HepG2 (cell line): ENCODE results near the gene CTNNBL1. TPM values are rescaled to one million over a fixed set of nuclear protein-coding genes. Genes with fewer than 3 reads are reported as not detected.

Experiments
- ARID2 ChIP-seq: sonication (generic); formaldehyde crosslinking; IDR thresholded peaks from 2 replicates; pipeline ENCODE4 v1.8.1; 2022; ENCODE audit warnings: mild to moderate bottlenecking, missing genetic modification reagents, borderline replicate concordance
- ATF1 ChIP-seq: IDR thresholded peaks from 2 replicates; pipeline ENCODE4 v1.6.1; 2016; ENCODE audit warnings: mild to moderate bottlenecking, control low read depth
- CBX1 ChIP-seq: IDR thresholded peaks from one replicate; pipeline ENCODE4 v1.6.1; 2016; ENCODE audit warnings: antibody characterized with exemption, low read depth
- DNMT1 ChIP-seq: sonication (generic); formaldehyde crosslinking; IDR thresholded peaks from 2 replicates; pipeline ENCODE4 v1.5.1; 2020; ENCODE audit warnings: mild to moderate bottlenecking, missing genetic modification reagents
- ETV6 ChIP-seq: sonication (generic); formaldehyde crosslinking; conservative IDR thresholded peaks from 2 replicates; pipeline ENCODE4 v1.4.0; 2020; ENCODE audit warnings: missing genetic modification reagents
- GATAD1 ChIP-seq: IDR thresholded peaks from 2 replicates; pipeline ENCODE4 v1.6.1; 2016; ENCODE audit warnings: missing genetic modification reagents, missing compliant biosample characterization
- KDM4B ChIP-seq: sonication (generic); formaldehyde crosslinking; IDR thresholded peaks from 2 replicates; pipeline ENCODE4 v1.4.0; 2020; ENCODE audit warnings: missing genetic modification reagents
- KLF6 ChIP-seq: IDR thresholded peaks from 2 replicates; pipeline ENCODE4 v1.8.0; 2016; ENCODE audit warnings: missing biosample characterization, missing genetic modification reagents
- MIXL1 ChIP-seq: IDR thresholded peaks from 2 replicates; pipeline ENCODE4 v1.6.1; 2016
- NAIF1 ChIP-seq: sonication (generic); formaldehyde crosslinking; IDR thresholded peaks from 2 replicates; pipeline ENCODE4 v1.5.0; 2020; ENCODE audit warnings: mild to moderate bottlenecking, missing genetic modification reagents, borderline replicate concordance
- NCOA5 ChIP-seq: sonication (generic); formaldehyde crosslinking; IDR thresholded peaks from 2 replicates; pipeline ENCODE4 v1.4.0; 2020; ENCODE audit warnings: missing genetic modification reagents
- PAX8 ChIP-seq: sonication (generic); formaldehyde crosslinking; IDR thresholded peaks from 2 replicates; pipeline ENCODE4 v1.8.0; 2022; ENCODE audit warnings: mild to moderate bottlenecking, missing genetic modification reagents, borderline replicate concordance
- PHB2 ChIP-seq: fragments of 450-650 bp; IDR thresholded peaks from 2 replicates; pipeline ENCODE4 v1.6.1; 2018; ENCODE audit not compliant: partially characterized antibody
- RARA ChIP-seq: IDR thresholded peaks from 2 replicates; pipeline ENCODE4 v1.6.1; 2016; ENCODE audit warnings: missing genetic modification reagents, missing compliant biosample characterization
- RBM39 ChIP-seq: fragments of 200-400 bp; formaldehyde crosslinking; IDR thresholded peaks from one replicate; pipeline ENCODE4 v1.6.1; 2018; ENCODE audit warnings: antibody characterized with exemption, mild to moderate bottlenecking, low read depth, low read length; ENCODE audit not compliant: poor library complexity, severe bottlenecking
- SIN3A ChIP-seq: IDR thresholded peaks from 2 replicates; pipeline ENCODE4 v1.6.1; 2011; ENCODE audit warnings: low read depth, mild to moderate bottlenecking, control low read depth, low read length, borderline replicate concordance
- SIX1 ChIP-seq: sonication (generic); formaldehyde crosslinking; IDR thresholded peaks from 2 replicates; pipeline ENCODE4 v1.4.0; 2020; ENCODE audit warnings: missing genetic modification reagents, borderline replicate concordance
- ZKSCAN5 ChIP-seq: sonication (generic); formaldehyde crosslinking; IDR thresholded peaks from 2 replicates; pipeline ENCODE4 v1.5.1; 2020; ENCODE audit warnings: mild to moderate bottlenecking, missing genetic modification reagents
- ZMYM3 ChIP-seq: sonication (generic); formaldehyde crosslinking; IDR thresholded peaks from 2 replicates; pipeline ENCODE4 v1.5.1; 2020; ENCODE audit warnings: mild to moderate bottlenecking, missing genetic modification reagents
- ZNF549 ChIP-seq: sonication (generic); formaldehyde crosslinking; IDR thresholded peaks from 2 replicates; pipeline ENCODE4 v1.5.0; 2020; ENCODE audit warnings: missing genetic modification reagents
- ZNF761 ChIP-seq: sonication (generic); formaldehyde crosslinking; conservative IDR thresholded peaks from 2 replicates; pipeline ENCODE4 v1.4.0; 2020; ENCODE audit warnings: mild to moderate bottlenecking, missing genetic modification reagents
- ZNF788 ChIP-seq: sonication (generic); formaldehyde crosslinking; IDR thresholded peaks from 2 replicates; pipeline ENCODE4 v1.5.0; 2020; ENCODE audit warnings: mild to moderate bottlenecking, missing genetic modification reagents, borderline replicate concordance
- ZNF839 ChIP-seq: sonication (generic); formaldehyde crosslinking; IDR thresholded peaks from 2 replicates; pipeline ENCODE4 v1.4.0; 2020; ENCODE audit warnings: missing genetic modification reagents, mild to moderate bottlenecking, borderline replicate concordance
- polyA plus RNA-seq, 8 experiments: library from polyadenylated mRNA; depleted of rRNA in 3 of 8; stranded (reverse) in 7 of 8; unstranded in 1 of 8; fragments of >200 nt; fragmentation: Illumina TruSeq in 4 of 8; extraction: Trizol in 4 of 8; gene quantifications; 2 replicates each; pipeline versions ENCODE4 v1.2.1 to v1.2.3, GENCODE V29; 2011 to 2016; ENCODE audit warnings: low read depth in 4 of 8, missing spikeins in 1 of 8, mixed read lengths in 1 of 8; ENCODE audit not compliant: insufficient read depth in 1 of 8
- total RNA-seq, 5 experiments: library from RNA; depleted of rRNA; stranded (reverse); fragments of >200 nt; fragmentation: Illumina TruSeq; extraction: Trizol; gene quantifications; 2 replicates each; pipeline ENCODE4 v1.2.3, GENCODE V29; 2016; ENCODE audit warnings: low read depth in 1 of 5
- TF ChIP-seq, protein P1 (sequence below): sonication (generic); formaldehyde crosslinking; IDR thresholded peaks from 2 replicates; pipeline ENCODE4 v1.4.0; 2020; ENCODE audit warnings: missing genetic modification reagents, borderline replicate concordance
- TF ChIP-seq, protein P2 (sequence below): sonication (generic); formaldehyde crosslinking; IDR thresholded peaks from 2 replicates; pipeline ENCODE4 v1.4.0; 2020; ENCODE audit warnings: missing genetic modification reagents
- TF ChIP-seq, protein P3 (sequence below): IDR thresholded peaks from 2 replicates; pipeline ENCODE4 v1.6.1; 2012; ENCODE audit warnings: inconsistent platforms
- TF ChIP-seq, protein P4 (sequence below): sonication (generic); formaldehyde crosslinking; IDR thresholded peaks from 2 replicates; pipeline ENCODE4 v1.8.1; 2023; ENCODE audit warnings: missing genetic modification reagents, inconsistent platforms, borderline replicate concordance

The CTNNBL1 gene
- total and polyA plus RNA-seq, 2 of the 13 experiments (the other 11 are each of a cell fraction or from before 2014, with no cell fraction given) = 49.3 to 94.6 TPM

DNA sequence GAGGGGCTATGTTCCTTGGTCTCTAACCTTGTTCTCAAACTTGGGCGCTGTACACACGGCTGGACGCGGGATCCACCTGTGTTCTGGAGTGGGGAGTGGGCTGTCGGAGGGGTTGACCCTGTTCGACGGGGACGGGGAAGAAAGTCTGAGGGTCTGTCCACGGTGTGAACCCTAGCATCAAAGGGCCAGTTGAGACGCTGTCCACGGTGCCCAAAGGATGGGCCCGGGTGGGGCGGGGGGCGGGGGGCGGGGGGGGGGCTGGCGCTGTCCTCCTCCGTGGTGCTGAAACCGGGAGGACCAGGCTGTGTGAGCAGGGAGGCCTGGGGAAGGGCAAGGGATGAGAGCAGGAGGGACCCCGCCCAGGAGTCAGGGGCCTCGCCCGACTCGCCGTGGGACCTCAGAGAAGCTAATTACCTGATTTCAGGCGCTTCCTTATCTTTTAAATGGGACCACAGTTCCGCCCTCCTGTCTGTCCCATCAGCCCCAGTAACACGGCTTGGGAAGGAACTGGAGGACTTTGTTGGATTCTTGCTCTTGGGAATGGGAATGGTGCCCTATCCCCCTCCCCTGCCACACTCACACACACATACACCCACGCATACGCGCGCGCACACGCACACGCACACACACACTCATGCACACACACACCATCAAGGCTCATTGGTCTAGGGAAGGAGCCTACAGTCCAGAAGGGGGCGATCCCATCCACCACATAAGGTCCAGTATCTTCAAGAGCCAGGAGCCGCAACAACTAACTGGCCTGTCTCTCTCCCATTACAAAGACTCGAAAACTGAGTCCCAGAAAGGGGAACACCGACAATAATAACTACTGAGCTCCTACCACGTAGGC is 208.0 kb downstream of the CTNNBL1 start (continued):
- no peak for TF ChIP-seq ZKSCAN5 (CRISPR knock-in tag)
- no peak for TF ChIP-seq RBM39
- no peak for TF ChIP-seq MIXL1
- TF ChIP-seq ZNF549 (CRISPR knock-in tag) = no peak
- TF ChIP-seq, protein P1, sequence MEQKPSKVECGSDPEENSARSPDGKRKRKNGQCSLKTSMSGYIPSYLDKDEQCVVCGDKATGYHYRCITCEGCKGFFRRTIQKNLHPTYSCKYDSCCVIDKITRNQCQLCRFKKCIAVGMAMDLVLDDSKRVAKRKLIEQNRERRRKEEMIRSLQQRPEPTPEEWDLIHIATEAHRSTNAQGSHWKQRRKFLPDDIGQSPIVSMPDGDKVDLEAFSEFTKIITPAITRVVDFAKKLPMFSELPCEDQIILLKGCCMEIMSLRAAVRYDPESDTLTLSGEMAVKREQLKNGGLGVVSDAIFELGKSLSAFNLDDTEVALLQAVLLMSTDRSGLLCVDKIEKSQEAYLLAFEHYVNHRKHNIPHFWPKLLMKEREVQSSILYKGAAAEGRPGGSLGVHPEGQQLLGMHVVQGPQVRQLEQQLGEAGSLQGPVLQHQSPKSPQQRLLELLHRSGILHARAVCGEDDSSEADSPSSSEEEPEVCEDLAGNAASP (CRISPR knock-in tag) = no peak
- TF ChIP-seq, protein P2, sequence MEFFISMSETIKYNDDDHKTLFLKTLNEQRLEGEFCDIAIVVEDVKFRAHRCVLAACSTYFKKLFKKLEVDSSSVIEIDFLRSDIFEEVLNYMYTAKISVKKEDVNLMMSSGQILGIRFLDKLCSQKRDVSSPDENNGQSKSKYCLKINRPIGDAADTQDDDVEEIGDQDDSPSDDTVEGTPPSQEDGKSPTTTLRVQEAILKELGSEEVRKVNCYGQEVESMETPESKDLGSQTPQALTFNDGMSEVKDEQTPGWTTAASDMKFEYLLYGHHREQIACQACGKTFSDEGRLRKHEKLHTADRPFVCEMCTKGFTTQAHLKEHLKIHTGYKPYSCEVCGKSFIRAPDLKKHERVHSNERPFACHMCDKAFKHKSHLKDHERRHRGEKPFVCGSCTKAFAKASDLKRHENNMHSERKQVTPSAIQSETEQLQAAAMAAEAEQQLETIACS (CRISPR knock-in tag) = no peak
- TF ChIP-seq, protein P3, sequence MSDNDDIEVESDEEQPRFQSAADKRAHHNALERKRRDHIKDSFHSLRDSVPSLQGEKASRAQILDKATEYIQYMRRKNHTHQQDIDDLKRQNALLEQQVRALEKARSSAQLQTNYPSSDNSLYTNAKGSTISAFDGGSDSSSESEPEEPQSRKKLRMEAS = no peak
- TF ChIP-seq RARA = 0 out of 2 replicates have a peak, but pooled peaks have one; percentile 28
- no peak for TF ChIP-seq KDM4B (CRISPR knock-in tag)
- TF ChIP-seq ETV6 (CRISPR knock-in tag) = no peak
- no peak for TF ChIP-seq DNMT1 (CRISPR knock-in tag)
- no peak; the same call in 1 of the 2 replicates for TF ChIP-seq SIN3A
- peak; percentile 25; the same call in 1 of the 2 replicates for TF ChIP-seq ZNF788
- no peak for TF ChIP-seq NAIF1 (CRISPR knock-in tag)
- TF ChIP-seq PAX8 = no peak
- TF ChIP-seq SIX1 (CRISPR knock-in tag) = no peak
- peak; percentile 75; the same call in 1 of the 2 replicates for TF ChIP-seq ZNF839
- TF ChIP-seq NCOA5 (CRISPR knock-in tag) = no peak
- TF ChIP-seq ZMYM3 = peak; percentile 94
- no peak for TF ChIP-seq ATF1
- no peak for TF ChIP-seq ARID2 (CRISPR knock-in tag)
- TF ChIP-seq CBX1 = peak; percentile 36
- TF ChIP-seq GATAD1 (CRISPR knock-in tag) = no peak
- no peak for TF ChIP-seq KLF6
- TF ChIP-seq, protein P4, sequence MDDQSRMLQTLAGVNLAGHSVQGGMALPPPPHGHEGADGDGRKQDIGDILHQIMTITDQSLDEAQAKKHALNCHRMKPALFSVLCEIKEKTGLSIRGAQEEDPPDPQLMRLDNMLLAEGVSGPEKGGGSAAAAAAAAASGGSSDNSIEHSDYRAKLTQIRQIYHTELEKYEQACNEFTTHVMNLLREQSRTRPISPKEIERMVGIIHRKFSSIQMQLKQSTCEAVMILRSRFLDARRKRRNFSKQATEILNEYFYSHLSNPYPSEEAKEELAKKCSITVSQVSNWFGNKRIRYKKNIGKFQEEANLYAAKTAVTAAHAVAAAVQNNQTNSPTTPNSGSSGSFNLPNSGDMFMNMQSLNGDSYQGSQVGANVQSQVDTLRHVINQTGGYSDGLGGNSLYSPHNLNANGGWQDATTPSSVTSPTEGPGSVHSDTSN = no peak
- TF ChIP-seq PHB2 = no peak
- peak; percentile 58; the same call in 1 of the 2 replicates for TF ChIP-seq ZNF761 (CRISPR knock-in tag)
